Neural crest cell (in vitro differentiated cells): ENCODE measurements around the gene SNX24. TPM values are rescaled to one million over a fixed set of nuclear protein-coding genes. Genes with fewer than 3 reads are reported as not detected.

Experiments used
- DNase-seq: peaks from one replicate; pipeline ENCODE4 v3.0.0; 2021; ENCODE audit warnings: low read depth, mixed read lengths, low spot score
- H3K27ac Mint-ChIP-seq: one replicate; pipeline ENCODE4 v1.8.0; 2021; ENCODE audit warnings: mild to moderate bottlenecking, mixed read lengths; ENCODE audit not compliant: unreplicated experiment
- H3K27me3 Mint-ChIP-seq: 2 replicates; pipeline ENCODE4 v1.8.0; 2021; ENCODE audit warnings: low read depth, mild to moderate bottlenecking, mixed read lengths
- H3K36me3 Mint-ChIP-seq: 2 replicates; pipeline ENCODE4 v1.8.0; 2021; ENCODE audit warnings: low read depth, mild to moderate bottlenecking, mixed read lengths
- H3K4me1 Mint-ChIP-seq: 2 replicates; pipeline ENCODE4 v1.8.0; 2021; ENCODE audit warnings: mixed read lengths
- H3K4me3 Mint-ChIP-seq: one replicate; pipeline ENCODE4 v1.8.0; 2021; ENCODE audit warnings: mild to moderate bottlenecking, mixed read lengths
- H3K9me3 Mint-ChIP-seq: 2 replicates; pipeline ENCODE4 v1.8.0; 2021; ENCODE audit warnings: mixed read lengths
- CTCF ChIP-seq: fragments of 200-600 bp; sonication (generic); conservative IDR thresholded peaks from 2 replicates; pipeline ENCODE4 v1.5.0; 2021; ENCODE audit warnings: antibody characterized with exemption, mild to moderate bottlenecking
- total RNA-seq: library from RNA; stranded (reverse); gene quantifications from 2 replicates; pipeline ENCODE4 v1.2.1, GENCODE V29; 2021

SNX24 gene
- total RNA-seq, 1 donor from 2014 or later: 19.7 TPM

- peaks cover 7% of the 10 kb centered on the region for H3K4me1 Mint-ChIP-seq
- no peaks in the 10 kb centered on the region for H3K36me3 Mint-ChIP-seq
- H3K27me3 Mint-ChIP-seq: peaks cover 83% of the 10 kb centered on the region
- H3K27ac Mint-ChIP-seq: no peak overlapping the region
- no peak for DNase-seq
- TF ChIP-seq CTCF: no peak
- H3K9me3 Mint-ChIP-seq: no peaks in the 10 kb centered on the region
- peak overlapping the region; percentile 77 for H3K4me3 Mint-ChIP-seq
Measured at GRCh38 chr5:123037104-123037418, 191.6 kb downstream of the SNX24 start.

- TF ChIP-seq CTCF: no peak
- no peak overlapping the region for H3K4me3 Mint-ChIP-seq
- H3K9me3 Mint-ChIP-seq: no peaks in the 10 kb centered on the region
- no peak overlapping the region for H3K27ac Mint-ChIP-seq
- peaks cover 72% of the 10 kb centered on the region for H3K27me3 Mint-ChIP-seq
- H3K36me3 Mint-ChIP-seq: no peaks in the 10 kb centered on the region
- peaks cover 7% of the 10 kb centered on the region for H3K4me1 Mint-ChIP-seq
- no peak for DNase-seq
Measured at GRCh38 chr5:123039673-123040072, 194.3 kb downstream of the SNX24 start.

- no peak overlapping the region for H3K27ac Mint-ChIP-seq
- H3K27me3 Mint-ChIP-seq: peaks cover 57% of the 10 kb centered on the region
- TF ChIP-seq CTCF: no peak
- no peak overlapping the region for H3K4me3 Mint-ChIP-seq
- DNase-seq: no peak
- no peaks in the 10 kb centered on the region for H3K4me1 Mint-ChIP-seq
- no peaks in the 10 kb centered on the region for H3K9me3 Mint-ChIP-seq
- no peaks in the 10 kb centered on the region for H3K36me3 Mint-ChIP-seq
Measured at GRCh38 chr5:123044926-123045617, 199.7 kb downstream of the SNX24 start.

- DNase-seq: no peak
- Mint-ChIP-seq H3K36me3 (no peaks in the 10 kb centered on the region), H3K9me3 (peaks cover 4% of the 10 kb centered on the region), H3K4me1 (no peaks in the 10 kb centered on the region), H3K27ac (no peak overlapping the region), H3K27me3 (peaks cover 56% of the 10 kb centered on the region), H3K4me3 (no peak overlapping the region)
- no peak for TF ChIP-seq CTCF
Measured at GRCh38 chr5:123046222-123046621, 200.8 kb downstream of the SNX24 start.

- peaks cover 50% of the 10 kb centered on the region for H3K27me3 Mint-ChIP-seq
- no peaks in the 10 kb centered on the region for H3K36me3 Mint-ChIP-seq
- H3K4me1 Mint-ChIP-seq: no peaks in the 10 kb centered on the region
- DNase-seq: no peak
- H3K27ac Mint-ChIP-seq: no peak overlapping the region
- no peak overlapping the region for H3K4me3 Mint-ChIP-seq
- H3K9me3 Mint-ChIP-seq: peaks cover 4% of the 10 kb centered on the region
- no peak for TF ChIP-seq CTCF
Measured at GRCh38 chr5:123047706-123048105, 202.3 kb downstream of the SNX24 start.
